ENCODE measurements around the gene GGT5. TPM values are rescaled to one million over a fixed set of nuclear protein-coding genes. Genes with fewer than 3 reads are reported as not detected.

GGT5 gene
- total RNA-seq, 1 donor from 2014 or later: 2.9 TPM

DNA sequence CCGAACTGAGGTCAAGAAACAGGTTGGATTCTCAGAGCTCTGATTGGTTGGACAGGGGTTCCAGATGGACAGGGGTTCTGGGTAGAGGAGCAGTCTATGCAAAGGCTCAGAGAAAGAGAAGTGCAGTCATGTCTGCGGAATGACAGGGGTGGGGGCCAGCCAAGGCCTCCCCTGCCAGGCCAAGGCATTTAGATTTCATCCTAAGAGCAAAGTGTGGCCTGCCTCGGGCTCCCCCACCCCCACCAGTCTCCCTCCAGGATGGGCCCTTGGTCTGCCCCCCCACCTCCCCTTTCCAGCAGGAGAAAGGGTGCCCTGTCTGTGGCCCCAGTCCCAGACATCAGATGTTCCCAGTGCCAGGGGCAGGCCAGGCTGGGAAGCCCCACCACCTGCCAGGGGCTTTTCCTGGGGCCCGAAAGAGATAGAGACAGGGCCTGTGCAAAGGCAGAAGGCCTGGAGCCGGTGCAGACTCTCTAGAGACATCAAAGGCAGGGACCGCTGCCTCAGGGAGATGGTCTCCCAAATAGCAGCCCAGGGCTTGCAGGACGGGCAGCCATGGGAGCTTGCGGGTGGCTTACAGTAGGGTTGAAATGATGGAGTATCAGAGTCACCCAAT lies 54.2 kb downstream of the GGT5 start:
- Mint-ChIP-seq H3K36me3 (no peaks in the 10 kb centered on the region), H3K27me3 (ENCODE audit: low read depth) (no peaks in the 10 kb centered on the region), H3K4me1 (peaks cover 4% of the 10 kb centered on the region), H3K9me3 (no peaks in the 10 kb centered on the region), H3K27ac (no peak overlapping the region), H3K4me3 (no peak overlapping the region)
- no peak for DNase-seq (ENCODE audit: low spot score in 2 of 2, unreplicated experiment in 2 of 2)
- TF ChIP-seq, protein P1, sequence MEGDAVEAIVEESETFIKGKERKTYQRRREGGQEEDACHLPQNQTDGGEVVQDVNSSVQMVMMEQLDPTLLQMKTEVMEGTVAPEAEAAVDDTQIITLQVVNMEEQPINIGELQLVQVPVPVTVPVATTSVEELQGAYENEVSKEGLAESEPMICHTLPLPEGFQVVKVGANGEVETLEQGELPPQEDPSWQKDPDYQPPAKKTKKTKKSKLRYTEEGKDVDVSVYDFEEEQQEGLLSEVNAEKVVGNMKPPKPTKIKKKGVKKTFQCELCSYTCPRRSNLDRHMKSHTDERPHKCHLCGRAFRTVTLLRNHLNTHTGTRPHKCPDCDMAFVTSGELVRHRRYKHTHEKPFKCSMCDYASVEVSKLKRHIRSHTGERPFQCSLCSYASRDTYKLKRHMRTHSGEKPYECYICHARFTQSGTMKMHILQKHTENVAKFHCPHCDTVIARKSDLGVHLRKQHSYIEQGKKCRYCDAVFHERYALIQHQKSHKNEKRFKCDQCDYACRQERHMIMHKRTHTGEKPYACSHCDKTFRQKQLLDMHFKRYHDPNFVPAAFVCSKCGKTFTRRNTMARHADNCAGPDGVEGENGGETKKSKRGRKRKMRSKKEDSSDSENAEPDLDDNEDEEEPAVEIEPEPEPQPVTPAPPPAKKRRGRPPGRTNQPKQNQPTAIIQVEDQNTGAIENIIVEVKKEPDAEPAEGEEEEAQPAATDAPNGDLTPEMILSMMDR (IDR thresholded peaks at IDR 0.05; ENCODE audit: unreplicated experiment): no peak

- Mint-ChIP-seq H3K36me3 (no peaks in the 10 kb centered on the region), H3K4me1 (peaks cover 4% of the 10 kb centered on the region), H3K9me3 (no peaks in the 10 kb centered on the region), H3K4me3 (no peak overlapping the region), H3K27ac (no peak overlapping the region), H3K27me3 (ENCODE audit: low read depth) (no peaks in the 10 kb centered on the region)
- DNase-seq (ENCODE audit: low spot score in 2 of 2, unreplicated experiment in 2 of 2): no peak
- TF ChIP-seq, protein P1 (IDR thresholded peaks at IDR 0.05; ENCODE audit: unreplicated experiment): no peak
Measured at GRCh38 chr22:24190159-24190540, 54.7 kb downstream of the GGT5 start.

GRCh38 chr22:24189249-24190158 lies 55.4 kb downstream of the GGT5 start:
- no peaks in the 10 kb centered on the region for H3K36me3 Mint-ChIP-seq
- H3K9me3 Mint-ChIP-seq: no peaks in the 10 kb centered on the region
- peak in 1 of 2 experiments; percentile 67 for DNase-seq (ENCODE audit: low spot score in 2 of 2, unreplicated experiment in 2 of 2)
- H3K27me3 Mint-ChIP-seq (ENCODE audit: low read depth): no peaks in the 10 kb centered on the region
- H3K27ac Mint-ChIP-seq: no peak overlapping the region
- H3K4me1 Mint-ChIP-seq: peaks cover 4% of the 10 kb centered on the region
- TF ChIP-seq, protein P1 (IDR thresholded peaks at IDR 0.05; ENCODE audit: unreplicated experiment): peak; percentile 64
- H3K4me3 Mint-ChIP-seq: no peak overlapping the region

GRCh38 chr22:24188705-24189248 lies 56.1 kb downstream of the GGT5 start:
- Mint-ChIP-seq H3K4me3 (no peak overlapping the region), H3K27ac (no peak overlapping the region), H3K9me3 (no peaks in the 10 kb centered on the region), H3K27me3 (ENCODE audit: low read depth) (no peaks in the 10 kb centered on the region), H3K36me3 (no peaks in the 10 kb centered on the region), H3K4me1 (peaks cover 4% of the 10 kb centered on the region)
- TF ChIP-seq, protein P1 (IDR thresholded peaks at IDR 0.05; ENCODE audit: unreplicated experiment): no peak
- DNase-seq (ENCODE audit: low spot score in 2 of 2, unreplicated experiment in 2 of 2): no peak

- no peak for DNase-seq (ENCODE audit: low spot score in 2 of 2, unreplicated experiment in 2 of 2)
- Mint-ChIP-seq H3K36me3 (no peaks in the 10 kb centered on the region), H3K9me3 (no peaks in the 10 kb centered on the region), H3K4me1 (peaks cover 4% of the 10 kb centered on the region), H3K27me3 (ENCODE audit: low read depth) (no peaks in the 10 kb centered on the region), H3K4me3 (no peak overlapping the region), H3K27ac (no peak overlapping the region)
- TF ChIP-seq, protein P1 (IDR thresholded peaks at IDR 0.05; ENCODE audit: unreplicated experiment): no peak
Measured at GRCh38 chr22:24187731-24188644, 56.9 kb downstream of the GGT5 start.
